Left renal cortex interstitium (tissue), 4 donors: ENCODE results near the gene RIC8B. TPM values are rescaled to one million over a fixed set of nuclear protein-coding genes. Genes with fewer than 3 reads are reported as not detected.

Source experiments
- DNase-seq, 4 donors: peaks; one replicate each; pipeline ENCODE4 v3.0.0-alpha.2; 2013; ENCODE audit warnings: low read depth in 4 of 4, low spot score in 2 of 4, missing footprints in 1 of 4
- polyA plus RNA-seq, 4 donors: library from polyadenylated mRNA; unstranded; fragments of 120-200 nt; gene quantifications; one replicate each; pipeline ENCODE4 v1.2.1, GENCODE V29; 2013; ENCODE audit not compliant: insufficient read length in 4 of 4

RIC8B gene
- polyA plus RNA-seq, 4 donors = 21.2 to 32.1 (median 28.9) TPM

GRCh38 chr12:106863189-106863588 is 88.7 kb downstream of the RIC8B start:
- no peak for DNase-seq

GRCh38 chr12:106865683-106866082 is 91.2 kb downstream of the RIC8B start:
- no peak for DNase-seq

GRCh38 chr12:106866426-106867080 is 92.1 kb downstream of the RIC8B start:
- DNase-seq = no peak

DNA sequence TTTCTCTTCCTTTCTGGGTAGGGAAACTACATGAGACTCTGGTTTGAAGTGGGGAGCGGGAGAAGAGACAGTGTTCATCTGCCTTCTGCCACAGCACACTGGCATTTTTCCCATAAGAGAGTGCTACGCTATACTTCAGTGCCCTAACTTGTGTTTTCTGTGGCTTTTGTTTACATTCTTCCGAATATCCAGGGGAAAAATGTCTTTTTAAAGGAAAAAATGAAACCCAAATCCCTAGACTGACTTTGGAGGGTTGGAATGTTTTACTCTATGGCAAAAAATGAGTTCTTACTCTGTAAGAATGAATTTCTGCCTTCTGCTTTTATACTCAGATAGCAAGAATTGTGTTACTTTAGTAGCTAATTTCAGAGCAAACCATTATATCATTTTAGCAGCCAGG is 93.2 kb downstream of the RIC8B start:
- no peak for DNase-seq

DNA sequence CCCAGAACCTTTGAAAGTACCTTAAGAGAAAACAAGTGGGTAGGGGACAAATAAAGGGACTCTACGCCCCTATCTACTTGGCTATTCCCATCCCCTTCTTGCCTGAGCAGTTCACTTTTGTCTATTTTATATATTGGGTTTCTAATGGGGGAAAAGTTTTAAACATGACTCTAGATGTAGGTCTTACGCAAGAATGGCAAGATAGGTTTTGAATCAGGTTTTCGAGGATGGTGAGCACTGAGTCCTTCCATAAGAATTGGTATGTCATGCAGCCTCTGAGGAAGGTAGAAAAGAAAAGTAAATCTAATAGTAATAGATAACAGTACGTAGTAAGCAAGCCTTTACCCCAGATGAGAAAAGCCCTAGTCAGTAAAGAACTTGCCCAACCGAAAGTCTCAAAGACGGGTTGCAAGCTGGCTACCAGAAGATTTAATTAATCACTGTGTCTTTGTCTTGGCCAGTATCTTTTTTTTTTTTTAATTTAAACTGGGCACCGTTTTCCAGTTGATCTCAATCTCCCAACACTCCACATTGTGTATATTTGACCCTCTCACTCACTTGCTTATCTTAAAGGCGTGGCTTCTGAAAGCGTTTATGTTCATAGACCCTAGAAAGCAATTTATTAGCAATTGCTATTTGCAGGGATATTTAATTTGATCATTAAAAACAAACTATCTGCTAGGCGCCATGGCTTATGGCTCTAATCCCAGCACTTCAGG is 94.7 kb downstream of the RIC8B start:
- DNase-seq = no peak

GRCh38 chr12:106870116-106870515 is 95.6 kb downstream of the RIC8B start:
- DNase-seq = no peak

DNA sequence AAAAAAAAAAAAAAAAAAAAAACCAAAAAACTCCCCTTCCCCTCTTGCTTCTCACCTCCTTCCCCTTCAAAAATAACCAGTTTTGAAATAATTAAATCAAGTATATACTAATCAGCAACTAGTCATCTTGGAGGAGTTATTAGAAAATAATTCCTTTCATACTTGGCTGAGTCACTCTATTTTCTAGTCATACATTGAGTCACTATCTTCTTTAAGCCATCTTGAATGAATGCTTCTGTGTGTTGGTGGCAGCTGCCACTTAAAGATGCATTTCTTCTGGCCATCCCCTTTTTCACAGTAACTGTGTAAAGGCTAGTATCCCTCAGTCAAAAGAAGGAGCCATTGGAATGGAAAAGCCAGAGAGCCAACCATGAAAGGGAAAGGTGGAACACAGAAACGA is 97.0 kb downstream of the RIC8B start:
- no peak for DNase-seq

- DNase-seq = no peak
These were observed 99.5 kb downstream of the RIC8B start for GRCh38 chr12:106873983-106874382.

DNA sequence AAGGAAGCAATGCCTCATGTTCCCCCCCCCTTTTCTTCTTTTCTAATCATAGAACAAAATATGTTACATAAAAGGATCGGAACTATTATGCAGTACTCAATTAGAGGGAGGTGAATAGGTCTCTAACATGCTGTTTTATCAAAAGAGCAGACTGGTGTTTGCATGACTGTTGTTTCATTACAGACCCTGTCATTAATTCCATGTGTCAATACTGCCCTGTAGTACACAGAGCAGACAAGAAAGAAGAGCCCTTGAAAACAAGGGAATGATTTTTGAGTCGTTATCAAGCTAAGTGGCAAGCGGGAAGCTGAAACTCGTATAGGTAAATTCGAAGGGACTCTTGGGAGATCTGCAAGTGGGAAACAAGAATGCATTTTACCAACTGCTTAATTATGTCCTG is 104.3 kb downstream of the RIC8B start:
- no peak for DNase-seq

- no peak for DNase-seq
These were observed 105.1 kb downstream of the RIC8B start for GRCh38 chr12:106879612-106880011.

DNA sequence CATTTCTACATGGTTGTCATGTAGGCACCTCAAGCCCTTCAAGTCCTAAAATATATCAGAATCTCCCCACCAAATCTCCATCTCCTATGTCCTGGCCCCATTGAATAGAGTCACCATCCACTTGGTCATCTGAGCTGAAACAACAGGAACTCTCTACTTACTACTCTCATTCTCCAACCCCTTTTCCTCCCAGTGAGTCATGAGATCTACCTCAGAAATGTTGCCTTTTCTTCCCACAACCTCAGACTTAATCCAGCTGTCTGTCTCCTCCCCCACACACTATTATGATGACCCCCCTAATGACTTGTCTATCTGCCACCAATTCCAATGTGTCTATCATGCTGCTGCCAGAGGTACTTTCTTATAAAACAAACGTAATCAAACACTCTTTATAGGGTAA is 108.9 kb downstream of the RIC8B start:
- DNase-seq = no peak

GRCh38 chr12:106885026-106885425 is 110.5 kb downstream of the RIC8B start:
- DNase-seq = no peak

GRCh38 chr12:106885541-106886249 is 111.2 kb downstream of the RIC8B start:
- DNase-seq = no peak

DNA sequence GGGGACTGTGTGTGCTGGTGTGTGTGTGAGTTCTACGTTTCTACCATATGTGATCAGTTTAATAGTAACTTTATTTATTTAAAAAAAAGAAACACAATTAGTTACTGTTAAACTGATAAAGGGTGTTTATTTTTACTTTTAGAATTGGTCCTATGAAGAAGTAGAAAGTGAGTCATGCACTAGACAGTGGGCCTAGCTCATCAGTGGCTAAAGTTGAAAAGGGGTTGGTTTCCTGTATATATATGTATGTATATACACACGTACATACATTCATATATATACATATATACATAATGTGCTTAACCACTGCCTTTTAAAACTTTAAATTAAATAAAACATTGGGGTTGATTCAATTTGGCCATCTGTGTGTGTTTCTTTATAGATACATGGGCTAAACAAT is 112.5 kb downstream of the RIC8B start:
- no peak for DNase-seq

DNA sequence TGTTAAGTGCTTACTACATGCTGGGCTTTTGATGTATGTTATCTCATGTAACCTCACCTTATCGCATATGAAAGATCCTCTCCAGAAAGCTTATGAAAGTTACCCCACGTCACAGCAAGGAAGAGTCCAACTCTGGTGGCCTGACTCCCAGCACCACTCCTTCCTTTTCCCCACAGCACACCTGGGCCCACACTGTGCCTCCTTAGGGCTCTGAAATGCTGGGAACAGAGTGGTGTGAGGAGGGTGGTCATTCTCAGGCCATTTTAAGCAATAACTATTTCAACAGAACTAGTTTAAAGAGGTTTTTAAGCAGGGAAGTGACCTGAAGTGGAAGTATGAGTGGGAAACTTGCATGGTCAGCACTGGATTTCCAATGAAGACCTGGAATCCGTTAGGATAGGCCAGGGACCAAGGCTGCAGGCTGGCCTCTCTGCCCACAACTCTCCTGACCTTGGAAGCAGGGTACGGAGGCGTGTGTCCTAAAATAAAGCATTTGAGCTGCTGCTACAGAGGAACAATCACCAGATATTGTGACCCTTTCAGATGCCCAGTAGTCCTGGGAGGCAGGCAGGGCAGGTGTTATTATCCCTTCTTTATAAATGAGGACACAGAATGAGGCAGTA is 114.0 kb downstream of the RIC8B start:
- DNase-seq = no peak

DNA sequence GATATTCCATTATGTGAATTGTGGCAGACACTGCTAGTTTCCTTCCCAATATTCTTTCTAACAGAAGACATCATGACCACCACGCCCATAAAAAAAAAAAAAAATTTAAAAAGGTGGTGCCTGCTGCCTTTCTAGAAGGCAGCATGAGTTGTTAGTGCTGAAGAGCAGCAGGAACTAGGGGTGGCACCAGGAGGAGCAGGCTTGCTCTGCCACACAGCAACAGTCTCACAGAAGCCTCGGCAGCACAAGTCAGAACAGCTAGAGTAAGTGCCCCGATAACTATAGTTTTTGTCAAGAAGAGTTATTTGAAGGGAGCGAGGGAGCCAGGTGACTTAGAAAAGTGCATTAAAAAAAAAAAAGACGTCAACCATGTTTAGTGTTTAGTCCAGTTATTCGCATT is 114.8 kb downstream of the RIC8B start:
- no peak for DNase-seq

- DNase-seq = no peak
These were observed 115.6 kb downstream of the RIC8B start for GRCh38 chr12:106889950-106890626.

DNA sequence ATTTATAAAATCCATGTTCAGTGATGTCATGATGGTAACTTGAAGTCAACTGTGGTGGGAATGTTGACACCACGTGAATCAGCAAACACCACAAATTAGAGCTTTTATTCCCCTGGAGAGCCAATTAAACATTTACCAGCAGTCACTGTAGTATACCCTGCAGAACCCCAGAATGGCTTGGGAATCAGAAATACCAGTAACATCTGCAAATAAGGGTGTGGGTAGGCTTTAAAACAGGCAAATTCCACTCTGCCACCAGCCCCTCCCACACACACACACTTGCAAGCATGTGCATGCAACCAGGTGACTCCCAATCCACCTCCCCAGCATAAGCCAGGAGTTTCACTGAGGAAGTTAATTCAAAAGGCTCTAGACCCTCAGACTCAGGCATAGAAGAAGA is 117.6 kb downstream of the RIC8B start:
- DNase-seq = no peak

DNA sequence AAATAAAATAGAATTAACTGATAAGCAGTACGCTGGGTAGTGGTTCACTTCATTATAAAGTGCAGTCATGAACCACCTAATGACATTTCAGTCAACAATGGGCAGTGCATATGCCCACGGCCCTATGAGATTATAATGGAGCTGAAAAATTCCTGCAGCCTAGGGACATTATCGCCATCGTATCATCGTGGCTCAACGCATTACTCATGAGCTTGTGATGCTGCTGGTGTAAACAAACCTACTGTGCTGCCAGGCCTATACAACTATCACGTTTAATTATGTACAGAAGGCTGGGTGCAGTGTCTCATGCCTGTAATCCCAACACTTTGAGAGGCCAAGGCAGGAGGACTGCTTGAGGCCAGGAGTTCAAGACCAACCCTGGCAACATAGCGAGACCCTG is 119.0 kb downstream of the RIC8B start:
- DNase-seq = no peak

DNA sequence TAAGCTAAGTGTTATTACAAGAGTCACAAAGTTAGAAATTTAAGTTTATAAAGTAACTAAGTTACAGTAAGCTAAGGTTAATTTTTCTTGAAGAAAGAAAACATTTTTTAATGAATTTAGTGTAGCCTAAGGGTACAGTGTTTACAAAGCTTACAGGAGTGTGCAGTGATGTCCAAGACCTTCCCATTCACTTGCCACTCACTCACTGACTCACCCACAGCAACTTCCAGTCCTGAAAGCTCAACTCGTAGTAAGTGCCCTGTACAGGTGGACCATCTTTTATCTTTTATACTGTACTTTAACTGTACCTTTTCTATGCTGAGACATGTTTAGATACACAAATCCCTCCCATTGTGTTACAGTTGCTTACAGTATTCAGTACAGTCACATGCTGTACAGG is 120.3 kb downstream of the RIC8B start:
- DNase-seq = no peak

DNA sequence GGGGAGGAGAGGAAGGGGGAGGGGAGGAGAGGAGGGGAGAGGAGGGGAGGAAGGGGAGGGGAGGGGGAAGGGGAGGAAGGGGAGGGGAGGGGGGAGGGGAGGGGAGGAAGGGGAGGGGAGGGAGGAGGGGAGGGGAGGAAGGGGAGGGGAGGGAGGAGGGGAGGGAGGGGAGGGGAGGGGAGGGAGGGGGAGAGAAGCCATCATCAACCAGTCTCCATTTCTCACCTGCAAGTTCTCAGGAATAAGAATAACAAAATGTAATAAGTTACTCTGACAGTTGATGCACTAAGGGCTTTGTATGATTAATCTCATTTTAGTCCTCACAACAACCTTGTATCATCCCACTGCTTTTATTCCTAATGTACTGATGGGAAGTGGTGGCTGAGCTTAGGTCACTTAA is 122.1 kb downstream of the RIC8B start:
- no peak for DNase-seq
